Left colon (tissue), 2 donors: ENCODE measurements around the gene RARA. TPM values are rescaled to one million over a fixed set of nuclear protein-coding genes. Genes with fewer than 3 reads are reported as not detected.
"Not testable (repeated sequence)": the region's sequence is repeated elsewhere in the genome, so short reads cannot be mapped to it uniquely, and the experiment has no call there.

ENCODE experiments used
- ATAC-seq: fragments of 200-7000 bp; cut with Tn5 transposase; one replicate; pipeline ENCODE4 v1.9.1; 2020; ENCODE audit warnings: mild to moderate bottlenecking, moderate library complexity
- DNase-seq, 2 donors: peaks; one replicate each; pipeline ENCODE4 v3.0.0-alpha.2; 2020
- intact Hi-C, 2 donors: fragments of 100-400 bp; cut with DNase I in 1 of 2; cut with micrococcal nuclease in 1 of 2; formaldehyde crosslinking; loops; one replicate each; pipeline versions ENCODE4 v1.11.2 to v1.14.0; 2022; cut with DNase I, micrococcal nuclease
- total RNA-seq, 2 donors: library from RNA; stranded (reverse); fragmentation: NEBNext Ultra II Directional; extraction: Animal tissue kit (Norgen Biotek cat#: 25700); gene quantifications; one replicate each; pipeline ENCODE4 v1.2.1, GENCODE V29; 2021
- donor health status: DM: no; HTN: no; CAD: no.
- donor health status: DM: yes; HTN: yes; CAD: no.

Gene RARA
- total RNA-seq, 2 donors from 2014 or later = 37.2 to 56.4 TPM

- peak in 1 of 2 donors; percentile 15 for DNase-seq
- intact Hi-C loops = loop anchor here in 1 of 2 donors (5.0 kb wide), 1 partner anchor 91 kb away; no protein-coding TSS in a partner anchor
Observed at GRCh38 chr17:40293363-40293762, 15.6 kb upstream of the RARA start.

GRCh38 chr17:40295488-40296436, 13.2 kb upstream of the RARA start:
- intact Hi-C loops = no loop called here
- peak in 1 of 2 donors; percentile 13 for DNase-seq
- no peak for ATAC-seq

More at GRCh38 chr17:40293363-40293762, 15.6 kb upstream of the RARA start:
- ATAC-seq = no peak

GRCh38 chr17:40297511-40297910, 11.5 kb upstream of the RARA start:
- intact Hi-C loops = no loop called here

GRCh38 chr17:40298726-40299125, 10.3 kb upstream of the RARA start:
- intact Hi-C loops = no loop called here
- ATAC-seq (no peak), DNase-seq (no peak)

More at GRCh38 chr17:40297511-40297910, 11.5 kb upstream of the RARA start:
- no peak for ATAC-seq
- DNase-seq = peak in 1 of 2 donors; percentile 1

GRCh38 chr17:40299159-40299757, 9.7 kb upstream of the RARA start:
- intact Hi-C loops = not testable (repeated sequence)
- peak in 1 of 2 donors; percentile 9 for DNase-seq

GRCh38 chr17:40301315-40301714, 7.7 kb upstream of the RARA start:
- ATAC-seq (peak; percentile 72), DNase-seq (peak; percentile 36 to 64)
- intact Hi-C loops = loop anchor here in 1 of 2 donors (10.0 kb wide), 1 partner anchor 113 kb away; the partner anchor contains the start of gene TOP2A

More at GRCh38 chr17:40299159-40299757, 9.7 kb upstream of the RARA start:
- ATAC-seq = not testable (repeated sequence)

GRCh38 chr17:40303009-40303657, 5.8 kb upstream of the RARA start:
- intact Hi-C loops = loop anchor here in 1 of 2 donors (2.0 to 10.0 kb wide), 2 partner anchors 52 to 112 kb away; partner anchors contain the start of gene TOP2A
- ATAC-seq (peak; percentile 52), DNase-seq (peak; percentile 27 to 63)

GRCh38 chr17:40303708-40304551, 5.0 kb upstream of the RARA start:
- intact Hi-C loops = loop anchor here in 1 of 2 donors (2.0 to 10.0 kb wide), 2 partner anchors 51 to 111 kb away; partner anchors contain the start of gene TOP2A
- DNase-seq (peak; percentile 17 to 80), ATAC-seq (peak; percentile 13)

- DNase-seq = peak in 1 of 2 donors; percentile 23
- intact Hi-C loops = loop anchor here in 1 of 2 donors (10.0 kb wide), 1 partner anchor 110 kb away; the partner anchor contains the start of gene TOP2A
- not testable (repeated sequence) for ATAC-seq
Observed at GRCh38 chr17:40304552-40304863, 4.5 kb upstream of the RARA start.

GRCh38 chr17:40304866-40305265, 4.1 kb upstream of the RARA start:
- peak in 1 of 2 donors; percentile 26 for DNase-seq
- intact Hi-C loops = loop anchor here (5.0 to 10.0 kb wide), 2 partner anchors 47 to 110 kb away; partner anchors contain the start of gene TOP2A (in 1 of the 2)
- ATAC-seq = not testable (repeated sequence)

- ATAC-seq (no peak), DNase-seq (no peak)
- intact Hi-C loops = loop anchor here (5.0 to 10.0 kb wide), 2 partner anchors 46 to 108 kb away; partner anchors contain the start of gene TOP2A (in 1 of the 2)
Observed at GRCh38 chr17:40306395-40306794, 2.6 kb upstream of the RARA start.

- DNase-seq (peak in 1 of 2 donors; percentile 41), ATAC-seq (peak; percentile 24)
- intact Hi-C loops = loop anchor here (5.0 to 10.0 kb wide), 2 partner anchors 45 to 108 kb away; partner anchors contain the start of gene TOP2A (in 1 of the 2)
Observed at GRCh38 chr17:40307001-40307730, 1.8 kb upstream of the RARA start.

GRCh38 chr17:40307740-40308239, 1.2 kb upstream of the RARA start:
- intact Hi-C loops = loop anchor here (5.0 to 10.0 kb wide), 2 partner anchors 45 to 107 kb away; partner anchors contain the start of gene TOP2A (in 1 of the 2)
- DNase-seq = peak; percentile 25 to 36
- ATAC-seq = peak; percentile 35

GRCh38 chr17:40309949-40310510, 1.1 kb downstream of the RARA start:
- DNase-seq (peak; percentile 18 to 31), ATAC-seq (peak; percentile 32)
- intact Hi-C loops = loop anchor here (5.0 to 10.0 kb wide), 2 partner anchors 42 to 105 kb away; partner anchors contain the start of gene TOP2A (in 1 of the 2)

- intact Hi-C loops = no loop called here
- DNase-seq = peak in 1 of 2 donors; percentile 23
Observed at GRCh38 chr17:40310882-40311391, 2.0 kb downstream of the RARA start.

GRCh38 chr17:40311575-40311974, 2.6 kb downstream of the RARA start:
- intact Hi-C loops = no loop called here
- DNase-seq (peak; percentile 59 to 64), ATAC-seq (no peak)

More at GRCh38 chr17:40310882-40311391, 2.0 kb downstream of the RARA start:
- ATAC-seq = no peak
